HG03066 (cell line): ENCODE results near the gene AHSP.
"Not testable (repeated sequence)": the region's sequence is repeated elsewhere in the genome, so short reads cannot be mapped to it uniquely, and the experiment has no call there.

Experiments
- ATAC-seq: cut with Tn5 transposase; IDR thresholded peaks from one replicate; pipeline ENCODE4 v1.9.1; 2021; ENCODE audit warnings: low read depth; ENCODE audit not compliant: unreplicated experiment

The AHSP gene

DNA sequence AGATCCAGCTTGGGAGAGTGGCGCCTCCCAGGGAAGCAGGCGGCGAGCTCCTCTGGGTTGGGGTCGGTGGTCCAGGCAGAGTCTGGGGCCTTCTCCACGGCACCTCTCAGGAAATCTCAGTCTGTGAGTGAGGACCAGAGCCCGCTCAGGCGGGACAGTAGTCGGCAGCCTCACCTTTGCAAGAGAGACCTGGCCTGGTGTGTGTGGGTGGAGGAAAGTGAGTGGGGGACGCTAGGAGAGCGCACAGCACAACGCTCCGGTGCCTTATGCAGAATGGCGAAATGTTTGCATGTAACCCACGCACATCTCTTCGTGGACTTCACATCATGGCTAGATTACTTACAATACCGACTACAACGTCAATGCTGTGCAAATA is 2.2 kb downstream of the AHSP start:
- no peak for ATAC-seq

DNA sequence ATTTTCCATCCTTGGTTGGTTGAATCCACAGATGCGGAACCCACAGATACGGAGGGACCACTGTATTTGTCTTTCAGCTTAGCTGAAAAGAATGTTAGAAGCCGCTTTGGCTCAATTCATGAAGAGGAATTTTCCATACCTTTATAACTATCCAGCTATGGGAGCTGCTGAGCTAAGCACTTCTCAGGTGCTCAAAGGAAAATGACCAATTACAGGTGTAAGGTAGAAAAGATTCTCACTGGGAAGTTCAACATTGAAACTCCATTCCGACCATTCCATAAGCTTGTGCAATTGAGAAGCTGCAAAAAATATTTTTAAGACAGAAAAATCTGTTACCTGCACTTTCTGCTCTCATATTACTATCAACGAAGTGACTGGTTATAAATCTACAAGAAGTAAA is 2.7 kb downstream of the AHSP start:
- ATAC-seq = no peak

DNA sequence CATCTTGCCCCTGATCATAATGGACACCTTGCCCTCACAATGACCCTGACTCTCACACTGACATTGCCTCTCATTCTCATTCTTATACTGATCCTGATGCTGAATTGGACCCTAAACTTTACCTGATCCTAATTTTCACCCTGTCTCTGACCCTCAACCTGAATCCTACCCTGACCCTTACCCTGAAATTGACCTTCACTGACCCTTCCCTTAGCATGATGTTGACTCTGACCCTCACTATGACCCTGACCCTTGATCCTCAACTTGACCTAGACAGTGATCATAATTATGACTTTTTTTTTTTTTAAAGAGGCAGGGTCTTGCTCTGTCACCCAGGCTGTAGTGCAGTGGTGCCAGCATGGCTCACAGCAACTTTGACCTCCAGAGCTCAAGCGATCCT is 3.4 kb downstream of the AHSP start:
- ATAC-seq = no peak

DNA sequence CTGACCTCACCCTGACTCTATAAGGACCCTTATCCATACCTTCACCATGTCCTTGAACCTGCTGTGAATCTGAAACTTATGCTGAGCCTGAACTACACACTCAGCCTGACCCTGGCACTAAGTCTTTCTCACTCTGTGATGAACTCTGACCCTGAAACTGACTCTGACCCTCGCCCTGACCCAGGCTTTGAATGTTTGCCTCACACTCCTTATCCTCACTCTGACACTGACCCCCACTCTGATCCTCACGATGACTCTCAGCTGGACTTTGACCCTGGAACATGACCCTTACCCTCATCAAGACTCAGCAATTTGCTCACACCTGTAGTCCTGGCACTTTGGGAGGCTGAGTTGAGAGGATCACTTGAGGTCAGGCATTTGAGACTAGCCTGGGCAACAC is 4.4 kb downstream of the AHSP start:
- ATAC-seq = no peak

DNA sequence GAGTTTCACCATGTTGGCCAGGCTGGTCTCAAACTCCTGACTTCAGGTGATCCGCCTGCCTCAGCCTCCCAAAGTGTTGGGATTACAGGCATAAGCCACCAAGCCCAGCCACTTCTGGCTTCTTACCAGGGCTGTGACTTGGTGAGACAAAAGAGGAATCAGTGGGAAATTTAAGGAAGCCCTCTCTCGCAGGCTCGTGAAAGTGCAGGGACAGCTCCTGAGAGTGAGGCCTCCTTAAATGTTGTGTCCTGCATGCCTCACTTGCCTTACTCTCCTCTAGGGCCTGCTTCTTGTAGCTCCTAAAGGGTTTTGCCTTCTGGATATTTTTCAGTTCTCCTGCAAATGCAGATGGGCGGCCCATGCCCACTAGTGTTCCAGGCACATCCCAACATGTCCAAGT is 5.2 kb downstream of the AHSP start:
- no peak for ATAC-seq

DNA sequence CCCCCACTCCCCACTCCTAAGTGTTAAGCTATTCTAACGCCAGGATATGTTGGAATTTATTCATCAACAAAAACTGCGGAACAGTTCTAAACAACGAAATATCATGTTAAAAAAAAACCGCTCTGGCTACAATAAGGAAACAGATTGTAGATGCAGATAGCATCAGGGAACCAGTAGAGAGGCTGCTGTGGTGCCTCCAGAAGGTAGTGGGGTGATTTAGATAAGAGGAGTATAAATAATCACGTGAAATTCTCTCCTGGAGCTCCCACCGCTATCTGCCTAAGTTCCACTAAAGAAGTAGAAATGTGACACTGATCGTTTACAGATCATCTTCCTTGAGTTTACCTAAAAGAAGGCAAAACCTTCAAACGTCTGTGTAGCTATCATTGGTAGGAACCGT is 8.0 kb downstream of the AHSP start:
- ATAC-seq = no peak

DNA sequence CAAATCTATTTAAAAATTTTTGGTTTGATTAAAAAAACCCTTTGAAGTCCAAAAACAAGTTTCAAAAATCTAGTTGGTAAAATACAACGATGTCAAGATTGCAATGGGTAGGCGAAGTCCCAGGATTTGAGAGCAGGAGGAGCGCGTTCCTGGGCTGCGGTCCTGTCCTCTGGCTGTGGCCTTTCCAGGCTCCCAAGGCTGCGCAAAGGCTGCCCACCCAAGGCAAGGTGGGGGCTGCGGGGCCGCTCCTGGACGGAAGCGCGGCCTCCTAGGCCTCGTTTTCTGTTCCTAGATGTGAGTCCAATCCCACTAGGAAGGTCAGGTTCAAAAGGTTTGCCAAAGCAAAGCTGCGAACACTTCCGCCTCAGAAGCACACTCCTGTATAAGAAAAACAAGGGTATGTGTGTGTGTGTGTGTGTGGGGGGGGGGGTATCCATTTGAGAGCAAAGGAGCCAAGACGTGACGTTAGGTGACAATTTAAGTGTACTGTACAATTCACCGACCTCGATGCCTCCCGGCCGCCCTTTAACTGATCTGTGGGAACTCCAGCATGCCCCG is 9.2 kb downstream of the AHSP start:
- ATAC-seq = no peak

DNA sequence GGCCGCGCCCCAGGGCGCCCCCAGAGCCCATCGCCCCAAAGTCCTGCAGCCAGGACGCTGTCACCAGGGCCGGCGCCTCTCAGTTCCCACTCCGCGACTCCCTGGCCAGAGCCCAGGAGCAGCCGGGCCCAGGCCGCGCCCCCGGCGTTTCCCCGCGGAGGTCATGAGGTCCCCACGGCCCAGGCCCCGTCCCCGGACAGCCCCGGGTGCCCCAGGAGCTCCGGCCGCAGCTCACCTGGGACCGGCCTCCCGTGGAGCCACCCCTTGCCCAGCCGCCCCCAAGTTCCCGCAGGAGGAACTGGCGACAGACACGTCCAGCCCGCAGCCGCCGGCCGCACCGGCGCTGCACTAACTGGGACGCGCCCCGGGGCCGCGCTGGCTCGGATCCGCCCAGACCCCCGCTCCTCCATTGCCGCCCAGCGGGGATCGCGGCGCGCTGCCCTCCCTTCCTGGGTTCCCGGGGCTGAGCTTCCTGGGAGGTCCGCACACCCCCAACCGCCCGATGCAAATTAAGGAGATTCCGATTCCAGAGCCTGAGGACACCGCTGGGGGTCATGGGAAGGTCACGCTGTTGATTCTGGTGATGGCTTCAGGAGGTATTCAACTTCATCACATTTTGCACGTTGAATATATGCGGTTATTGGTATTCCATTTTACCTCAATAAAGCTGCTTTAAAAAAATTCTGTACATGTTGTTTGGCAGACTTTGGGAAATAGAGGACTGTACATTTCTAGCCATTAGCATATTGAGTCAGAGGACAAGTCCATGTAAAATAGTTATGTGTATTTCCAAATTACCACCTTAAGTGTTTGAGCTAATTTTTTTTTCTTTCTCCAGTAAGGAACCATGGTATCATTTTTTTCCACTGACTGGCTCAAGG is 9.9 kb downstream of the AHSP start:
- no peak for ATAC-seq

DNA sequence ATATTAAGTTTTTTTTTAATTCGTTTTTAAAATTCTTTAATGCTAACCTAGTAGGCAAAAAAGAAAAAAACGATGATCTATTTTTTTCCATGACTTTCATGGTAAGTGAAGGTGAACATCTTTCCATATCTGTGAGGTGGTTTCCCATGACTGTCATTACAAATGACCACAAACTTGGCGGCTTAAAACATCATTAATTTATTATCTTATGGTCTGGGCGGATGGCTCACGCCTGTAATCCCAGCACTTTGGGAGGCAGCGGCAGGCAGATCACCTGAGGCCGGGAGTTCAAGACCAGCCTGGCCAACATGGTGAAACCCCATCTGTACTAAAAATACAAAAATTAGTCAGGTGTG is 10.5 kb downstream of the AHSP start:
- ATAC-seq = not testable (repeated sequence)

DNA sequence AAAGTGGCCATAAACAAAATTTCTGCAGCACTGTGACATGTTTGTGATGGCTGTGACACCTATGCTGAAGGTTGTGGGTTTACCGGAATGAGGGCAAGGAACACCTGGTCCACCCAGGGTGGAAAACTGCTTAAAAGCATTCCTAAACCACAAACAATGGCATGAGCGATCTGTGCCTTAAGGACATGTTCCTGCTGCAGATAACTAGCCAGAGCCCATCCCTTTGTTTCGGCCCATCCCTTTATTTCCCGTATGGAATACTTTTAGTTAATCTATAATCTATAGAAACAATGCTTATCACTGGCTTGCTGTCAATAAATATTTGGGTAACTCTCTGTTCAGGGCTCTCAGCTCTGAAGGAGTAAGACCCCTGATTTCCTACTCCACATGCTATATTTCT is 12.1 kb downstream of the AHSP start:
- not testable (repeated sequence) for ATAC-seq

DNA sequence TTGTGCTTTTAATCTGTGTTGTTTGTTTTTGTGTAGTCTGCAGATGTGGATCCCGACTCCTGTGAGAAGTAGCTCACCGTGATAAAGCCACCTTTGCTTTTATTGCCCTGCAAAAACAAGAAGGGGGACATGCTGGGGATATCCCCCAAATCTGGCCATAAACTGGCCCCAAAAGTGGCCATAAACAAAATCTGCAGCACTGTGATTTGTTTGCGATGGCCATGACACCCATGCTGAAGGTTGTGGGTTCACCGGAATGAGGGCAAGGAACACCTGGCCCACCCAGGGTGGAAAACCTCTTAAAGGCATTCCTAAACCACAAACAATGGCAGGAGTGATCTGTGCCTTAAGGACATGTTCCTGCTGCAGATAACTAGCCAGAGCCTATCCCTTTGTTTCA is 15.1 kb downstream of the AHSP start:
- ATAC-seq = no peak

DNA sequence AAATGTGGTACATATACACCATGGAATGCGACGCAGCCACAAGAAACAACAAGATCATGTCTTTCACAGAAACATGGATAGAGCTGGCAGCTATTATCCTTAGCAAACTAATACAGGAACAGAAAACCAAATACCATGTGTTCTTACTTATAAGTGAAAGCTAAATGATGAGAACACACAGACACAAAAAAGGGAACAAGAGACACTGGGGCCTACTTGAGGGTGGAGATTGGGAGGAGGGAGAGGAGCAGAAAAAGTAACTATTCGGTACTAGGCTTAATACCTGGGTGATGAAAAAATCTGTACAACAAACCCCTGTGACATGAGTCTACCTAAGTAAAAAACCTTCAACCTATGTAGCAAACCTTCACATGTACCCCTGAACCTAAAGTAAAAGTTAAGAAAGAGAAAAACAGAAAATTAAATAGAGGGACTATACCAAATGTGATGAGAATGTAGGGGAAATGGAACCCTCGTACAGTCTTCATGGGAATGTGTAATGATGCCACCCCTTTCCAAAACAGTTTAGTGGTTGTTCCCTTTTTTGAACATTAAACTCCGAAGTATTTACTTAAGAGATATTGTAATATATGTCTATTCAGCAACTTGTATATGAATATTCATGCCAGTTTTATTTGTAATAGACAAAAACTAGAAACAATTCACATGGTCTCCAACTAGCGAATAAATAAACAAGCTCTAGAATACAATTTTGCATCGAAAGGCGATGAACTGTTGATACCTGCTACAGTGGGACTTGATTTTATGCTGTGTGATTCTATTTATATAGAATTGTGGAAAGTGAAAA is 33.9 kb downstream of the AHSP start:
- ATAC-seq = no peak

DNA sequence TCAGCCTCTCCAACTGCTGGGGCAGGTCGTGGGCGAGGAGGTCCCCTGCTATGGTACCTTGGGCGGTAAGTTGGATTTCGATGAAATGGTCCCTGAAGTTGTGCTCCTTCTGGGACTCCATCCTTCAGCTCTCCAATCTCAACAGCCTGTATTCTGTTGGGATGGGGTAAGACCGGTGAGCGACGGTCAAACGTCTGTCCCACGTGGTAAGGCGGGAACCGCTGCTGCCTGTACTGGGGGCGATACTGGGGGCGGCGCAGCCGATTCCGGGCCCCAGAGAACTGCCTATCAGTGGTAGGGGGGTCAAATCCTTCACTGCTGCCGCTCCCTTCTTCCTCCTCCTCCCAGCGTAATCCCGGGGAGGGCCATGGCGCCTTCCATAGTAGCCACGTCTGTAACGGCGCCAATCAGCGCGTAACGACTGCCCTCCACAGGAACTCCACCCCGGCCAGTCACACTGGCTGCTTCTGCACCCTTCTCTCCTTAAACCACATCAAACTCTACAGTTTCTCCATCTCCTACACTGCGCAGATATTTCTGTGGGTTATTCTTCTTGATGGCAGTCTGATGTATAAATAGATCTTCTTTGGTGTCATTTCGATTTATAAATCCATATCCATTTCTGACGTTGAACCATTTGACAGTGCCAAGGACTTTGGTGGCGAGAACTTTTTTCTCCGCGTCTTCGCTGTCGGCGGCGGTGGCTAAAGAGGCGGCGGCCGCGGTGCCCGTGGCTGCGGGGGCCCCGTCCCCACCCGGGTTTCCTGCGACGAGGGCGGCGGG is 41.1 kb downstream of the AHSP start:
- no peak for ATAC-seq

DNA sequence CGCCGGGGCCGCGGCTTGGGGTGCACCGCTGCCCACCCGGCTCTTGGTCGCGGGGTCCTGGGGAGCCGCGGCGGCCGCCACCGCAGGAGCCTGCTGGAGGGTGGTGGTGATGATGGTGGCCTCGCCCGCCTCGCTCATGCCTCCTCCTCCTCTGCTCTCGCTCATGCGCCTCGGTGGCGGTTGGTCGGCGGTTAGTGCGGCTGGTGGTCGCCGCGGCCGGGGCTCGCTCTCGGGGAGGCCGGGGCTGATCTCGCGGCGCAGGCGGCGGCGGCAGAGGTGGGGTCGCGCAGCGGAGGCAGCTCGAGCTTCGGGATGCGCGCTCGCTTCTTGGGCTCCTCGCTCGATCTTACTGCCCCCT is 41.6 kb downstream of the AHSP start:
- ATAC-seq = no peak

DNA sequence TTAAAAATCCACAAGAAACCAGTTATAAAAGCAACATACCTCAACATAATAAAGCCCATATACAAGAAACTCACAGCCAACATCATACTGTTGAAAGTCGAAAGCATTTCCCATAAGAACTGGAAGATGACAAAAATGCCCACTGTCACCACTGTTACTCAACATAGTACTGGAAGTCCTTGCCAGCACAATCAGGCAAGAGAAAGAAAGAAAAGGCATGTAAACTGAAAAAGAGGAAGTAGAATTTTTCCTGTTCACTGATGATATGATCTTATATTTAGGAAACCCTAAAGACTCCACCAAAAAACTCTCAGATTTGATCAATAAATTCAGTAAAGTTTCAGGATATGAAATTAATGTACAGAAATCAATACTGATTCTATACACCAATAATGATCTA is 45.1 kb downstream of the AHSP start:
- ATAC-seq = no peak

DNA sequence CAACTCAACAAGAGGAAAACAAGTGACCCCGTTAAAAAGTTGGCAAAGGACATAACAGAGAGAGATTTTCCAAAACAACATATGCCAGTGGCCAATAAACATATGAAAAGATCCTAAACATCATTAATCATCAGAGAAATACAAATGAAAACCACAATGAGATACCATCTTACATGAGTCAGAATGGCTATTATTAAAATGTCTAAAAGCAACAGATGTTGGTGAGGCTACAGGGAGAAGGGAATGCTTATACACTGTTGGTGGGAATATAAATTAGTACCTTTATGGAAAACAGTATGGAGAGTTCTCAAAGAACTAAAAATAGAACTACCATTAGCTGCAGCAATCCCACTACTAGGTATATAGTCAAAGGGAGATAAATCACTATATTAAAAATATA is 46.5 kb downstream of the AHSP start:
- not testable (repeated sequence) for ATAC-seq

DNA sequence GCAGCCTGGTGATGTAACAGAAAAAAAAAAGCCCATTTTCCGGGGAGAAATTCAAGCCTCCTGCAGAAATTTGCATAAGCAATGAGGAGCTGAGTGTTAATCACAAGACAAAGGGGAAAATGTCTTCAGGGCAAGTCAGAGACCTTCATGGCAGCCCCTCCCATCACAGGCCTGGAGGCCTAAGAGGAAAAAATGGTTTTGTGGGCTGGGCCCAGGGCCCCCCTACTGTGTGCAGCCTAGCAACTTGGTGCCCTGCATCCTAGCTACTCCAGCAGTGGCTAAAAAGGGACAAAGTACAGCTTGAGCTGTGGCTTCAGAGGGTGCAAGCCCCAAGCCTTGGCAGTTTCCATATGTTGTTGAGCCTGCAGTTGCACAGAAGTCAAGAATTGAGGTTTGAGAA is 49.7 kb downstream of the AHSP start:
- ATAC-seq = no peak
